AG10803 (cell line): ENCODE results near the gene INPP5A.

Experiments used
- DNase-seq: peaks from one replicate; pipeline ENCODE4 v3.0.0; 2010; ENCODE audit warnings: low read depth
- H3K4me3 ChIP-seq: 2 replicates; pipeline ENCODE4 v1.5.1; 2011; ENCODE audit warnings: mild to moderate bottlenecking, low read length, control low read depth
- CTCF ChIP-seq: conservative IDR thresholded peaks from 2 replicates; pipeline ENCODE4 v1.5.1; 2011; ENCODE audit warnings: mild to moderate bottlenecking, low read length, control low read depth, inconsistent platforms

INPP5A gene

DNA sequence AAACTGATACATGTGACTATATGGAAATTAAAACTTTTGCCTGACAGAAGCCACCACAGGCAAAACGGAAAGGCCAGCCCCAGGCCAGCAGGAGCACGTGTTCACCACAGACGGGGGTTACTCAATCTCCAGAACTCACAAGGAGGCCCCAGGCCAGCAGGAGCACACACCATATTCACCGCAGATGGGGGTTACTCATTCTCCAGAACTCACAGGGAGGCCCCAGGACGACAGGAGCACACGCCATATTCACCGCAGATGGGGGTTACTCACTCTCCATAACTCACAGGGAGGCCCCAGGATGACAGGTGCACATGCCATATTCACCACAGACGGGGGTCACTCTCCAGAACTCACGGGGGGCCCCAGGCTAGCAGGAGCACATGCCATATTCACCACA lies 186.9 kb downstream of the INPP5A start:
- peak; percentile 96 for DNase-seq
- no peak overlapping the region for H3K4me3 ChIP-seq
- no peak for TF ChIP-seq CTCF

- H3K4me3 ChIP-seq, result no peak overlapping the region
- DNase-seq, result no peak
- no peak for TF ChIP-seq CTCF
Measured at GRCh38 chr10:132725202-132725601, 187.6 kb downstream of the INPP5A start.

- no peak for TF ChIP-seq CTCF
- no peak for DNase-seq
- H3K4me3 ChIP-seq, result no peak overlapping the region
Measured at GRCh38 chr10:132726194-132726593, 188.6 kb downstream of the INPP5A start.

- DNase-seq, result no peak
- TF ChIP-seq CTCF, result no peak
- H3K4me3 ChIP-seq, result no peak overlapping the region
Measured at GRCh38 chr10:132726951-132727350, 189.4 kb downstream of the INPP5A start.

DNA sequence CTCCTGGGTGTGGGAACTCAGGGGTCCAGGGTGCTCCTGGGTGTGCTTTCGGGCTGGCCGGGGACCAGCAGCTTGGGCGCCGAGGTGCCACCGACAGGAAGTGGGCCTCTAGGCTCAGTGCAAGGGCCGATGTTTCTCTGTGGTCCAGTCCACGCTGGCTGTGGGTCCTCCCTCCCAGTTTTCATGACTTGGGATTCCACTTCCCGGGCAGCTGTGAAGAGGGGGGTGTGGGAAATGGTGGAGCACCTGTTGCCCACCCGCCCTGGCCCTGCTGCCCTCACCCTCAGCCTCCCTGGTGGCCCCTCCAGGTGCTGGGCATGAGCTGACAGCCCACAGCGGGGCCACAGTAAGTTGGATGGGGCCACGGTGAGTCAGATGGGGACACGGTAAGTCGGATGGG lies 189.8 kb downstream of the INPP5A start:
- no peak for TF ChIP-seq CTCF
- H3K4me3 ChIP-seq, result no peak overlapping the region
- no peak for DNase-seq

- no peak overlapping the region for H3K4me3 ChIP-seq
- no peak for TF ChIP-seq CTCF
- DNase-seq, result no peak
Measured at GRCh38 chr10:132728321-132728720, 190.7 kb downstream of the INPP5A start.

DNA sequence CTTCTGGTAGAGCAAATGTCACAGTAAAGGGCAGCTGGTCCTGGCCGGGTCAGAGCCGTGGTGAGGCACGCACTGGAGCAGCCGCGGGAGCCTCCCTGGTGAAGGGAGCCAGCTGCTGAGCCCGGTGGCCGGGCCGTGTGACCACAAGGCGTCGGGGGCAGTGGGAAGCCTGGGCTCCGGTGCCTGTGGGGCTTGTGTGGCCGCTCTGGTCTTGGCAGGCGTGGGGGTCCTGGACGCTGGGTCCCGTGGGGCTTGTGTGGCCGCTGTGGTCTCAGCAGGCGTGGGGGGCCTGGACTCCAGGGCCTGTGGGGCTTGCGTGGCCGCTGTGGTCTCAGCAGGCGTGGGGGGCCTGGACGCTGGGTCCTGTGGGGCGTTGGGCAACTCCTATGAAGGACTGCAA lies 191.2 kb downstream of the INPP5A start:
- TF ChIP-seq CTCF, result no peak
- no peak overlapping the region for H3K4me3 ChIP-seq
- DNase-seq, result no peak
